Superior temporal gyrus (tissue), 1 donor: Measurements from ENCODE around the gene KRT28.
"Not testable (repeated sequence)": the region's sequence is repeated elsewhere in the genome, so short reads cannot be mapped to it uniquely, and the experiment has no call there.

Experiments used
- DNase-seq: peaks from one replicate; pipeline ENCODE4 v3.0.0-alpha.2; 2016; ENCODE audit errors: extremely low spot score

The KRT28 gene

DNA sequence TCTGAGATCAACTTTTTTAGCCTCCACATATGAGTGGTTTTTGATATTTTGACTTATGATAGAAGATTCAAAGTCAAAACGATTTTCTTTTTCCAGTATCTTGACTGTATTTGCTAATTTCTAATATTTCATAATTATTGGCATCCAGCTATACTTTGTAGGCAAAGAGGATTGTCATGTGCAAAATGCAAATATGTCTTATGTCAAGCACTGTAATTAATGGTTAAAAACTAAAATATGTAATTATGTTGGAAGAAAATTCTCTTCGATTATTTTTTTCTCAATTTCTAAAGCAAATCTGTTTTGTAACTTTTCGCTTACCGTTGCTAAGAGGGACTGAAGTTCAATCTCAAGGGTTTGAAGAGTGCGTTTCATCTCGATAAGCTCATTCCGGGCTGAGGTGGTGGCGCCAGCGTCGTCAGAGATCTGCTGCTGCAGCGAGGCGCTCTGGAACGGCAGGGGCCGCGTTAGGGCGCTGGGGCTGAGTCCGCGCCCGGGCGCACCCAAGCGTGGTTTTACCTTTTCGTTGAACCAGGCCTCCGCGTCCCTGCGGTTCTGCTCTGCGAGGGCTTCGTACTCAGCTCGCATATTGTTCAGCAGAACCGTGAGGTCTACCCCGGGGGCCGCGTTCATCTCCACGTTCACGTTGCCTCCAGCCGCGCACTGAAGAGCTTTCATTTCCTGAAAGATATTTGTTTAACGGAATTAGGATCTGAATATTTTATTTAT lies 20.4 kb downstream of the KRT28 start:
- DNase-seq, result no peak

DNA sequence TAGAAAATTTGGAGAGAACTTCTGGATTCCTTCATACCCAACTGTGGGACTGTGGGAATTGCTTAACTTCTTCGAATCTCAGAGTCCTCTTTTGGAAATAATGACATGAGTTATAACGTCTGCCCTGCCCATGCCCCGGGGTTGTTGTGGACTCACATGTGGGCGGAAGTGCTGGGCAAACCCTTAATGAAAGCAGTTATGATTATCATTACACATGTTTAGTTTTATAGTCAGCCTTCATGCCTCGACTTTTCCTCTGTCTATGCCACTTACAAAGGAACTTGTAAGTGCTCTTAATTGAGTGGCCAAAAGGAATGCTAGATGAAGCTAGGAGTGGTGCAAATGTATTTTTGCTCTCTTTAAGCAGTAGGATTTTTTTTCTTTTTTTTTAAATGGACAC lies 21.3 kb downstream of the KRT28 start:
- DNase-seq, result no peak

DNA sequence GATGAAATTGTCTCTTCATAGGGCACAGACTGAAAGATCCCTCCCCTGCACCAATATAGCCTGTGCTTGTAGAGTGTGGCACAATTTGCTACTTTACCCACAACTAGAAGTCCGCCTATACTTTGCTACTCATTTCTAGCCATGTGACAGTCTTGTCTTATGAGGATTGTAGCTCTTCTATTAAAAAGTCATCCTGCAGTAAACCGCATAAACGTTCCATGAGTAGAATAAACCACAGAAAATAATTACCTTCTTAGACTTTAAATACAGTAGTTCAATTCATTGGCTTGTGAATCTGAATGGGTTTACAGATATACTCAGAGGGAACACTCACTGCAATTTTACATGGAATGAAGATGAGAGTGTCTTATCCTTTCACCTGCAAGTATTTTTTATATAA lies 21.8 kb downstream of the KRT28 start:
- DNase-seq, result no peak

DNA sequence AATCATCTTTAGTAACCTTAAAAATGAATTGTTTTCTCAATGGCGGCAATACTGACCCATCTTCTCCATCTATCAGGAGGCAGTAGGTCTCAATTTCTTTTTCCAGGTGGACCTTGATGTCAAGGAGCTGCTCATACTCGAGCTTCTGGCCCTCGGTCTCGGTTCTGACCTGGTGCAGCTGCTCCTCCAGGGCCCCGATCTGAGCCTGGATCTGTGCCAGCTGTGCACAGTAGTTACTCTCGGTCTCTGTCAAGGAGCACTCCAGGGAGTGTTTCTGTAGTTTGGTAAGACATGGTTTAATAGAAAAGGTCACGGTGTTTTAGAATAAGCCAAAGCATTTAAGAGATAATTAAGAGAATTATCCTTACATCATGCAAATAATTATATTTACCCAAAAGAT lies 22.3 kb downstream of the KRT28 start:
- no peak for DNase-seq

DNA sequence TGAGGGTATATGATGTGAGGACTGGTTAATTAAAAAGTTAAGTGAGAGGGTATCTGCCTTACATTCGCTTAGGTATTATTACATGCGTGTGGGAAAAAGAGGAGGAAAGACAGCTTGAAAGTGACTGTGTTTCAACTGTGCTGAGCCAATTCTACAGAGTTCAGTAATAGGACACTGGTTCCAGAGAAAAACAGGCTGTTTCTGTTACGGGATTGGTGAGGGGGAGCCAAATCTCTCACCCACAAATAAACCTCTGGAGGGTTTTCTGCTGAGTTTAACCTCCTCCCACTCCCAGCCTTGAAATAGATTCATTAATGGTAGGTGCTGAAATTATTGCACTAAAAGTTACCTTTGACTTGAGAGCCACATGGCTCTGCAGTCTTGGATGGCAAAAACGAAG lies 23.8 kb downstream of the KRT28 start:
- no peak for DNase-seq

DNA sequence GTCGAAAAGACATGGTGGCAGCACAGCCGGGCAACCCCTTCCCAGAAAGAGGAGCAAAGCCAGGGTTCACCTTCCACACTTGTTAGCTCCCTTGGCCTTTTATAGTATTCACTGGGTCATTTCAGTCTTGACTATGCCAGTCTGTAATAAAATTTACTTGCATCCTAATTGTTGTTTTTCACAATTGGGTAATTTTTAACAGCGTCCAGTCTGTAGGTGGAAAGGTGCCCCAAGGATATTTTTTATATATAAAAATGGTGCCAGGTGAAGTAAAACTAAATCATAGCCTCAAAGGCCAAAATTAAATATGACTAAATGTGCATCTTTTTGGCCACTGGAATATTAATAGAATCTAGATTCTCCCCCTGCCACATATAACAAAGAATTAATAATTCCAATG lies 27.7 kb downstream of the KRT28 start, which contains the start of gene KRT26:
Gene KRT26, minus strand, starts transcription at position 101 of the 400 bp plus-strand sequence. Its CDS starts 88 bp downstream, at position 13.
- no peak for DNase-seq

DNA sequence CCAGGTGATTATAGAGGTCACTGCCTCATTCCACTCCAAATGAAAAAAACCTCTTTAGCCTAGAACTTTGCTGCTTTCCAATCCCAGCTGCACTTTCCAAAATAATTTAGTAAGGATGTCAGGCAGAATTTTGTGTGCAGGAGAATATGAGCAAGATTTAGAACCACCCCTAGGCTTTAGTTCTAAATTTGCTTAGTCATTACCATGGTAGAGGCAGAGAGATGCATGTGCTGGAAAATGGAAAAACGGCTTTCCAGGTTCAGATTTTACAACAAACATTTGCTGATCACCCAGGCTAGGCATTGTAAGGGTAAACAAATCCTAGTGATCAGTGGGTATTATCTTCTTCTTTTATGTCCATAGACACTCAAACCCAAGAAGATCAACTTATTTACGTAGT lies 34.1 kb downstream of the KRT28 start:
- no peak for DNase-seq

DNA sequence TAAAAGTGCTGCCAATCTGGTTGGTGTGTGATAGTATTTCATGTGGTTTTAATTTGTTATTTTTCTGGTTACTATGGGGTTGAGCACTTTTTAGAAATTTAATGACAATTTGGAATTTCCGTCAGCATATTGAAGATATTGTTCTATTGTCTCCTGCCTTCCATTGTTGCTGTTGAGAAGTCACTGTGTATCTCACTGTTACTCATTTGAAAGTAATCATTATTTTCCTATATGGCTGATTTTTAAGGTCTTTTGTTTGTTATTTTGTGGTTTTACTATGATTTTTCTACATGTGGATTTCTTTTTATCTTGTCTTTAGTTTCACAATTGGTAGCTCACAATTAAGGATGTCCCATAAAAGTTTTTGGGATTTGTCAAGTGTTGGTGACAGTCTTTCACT lies 36.0 kb downstream of the KRT28 start:
- DNase-seq, result no peak

DNA sequence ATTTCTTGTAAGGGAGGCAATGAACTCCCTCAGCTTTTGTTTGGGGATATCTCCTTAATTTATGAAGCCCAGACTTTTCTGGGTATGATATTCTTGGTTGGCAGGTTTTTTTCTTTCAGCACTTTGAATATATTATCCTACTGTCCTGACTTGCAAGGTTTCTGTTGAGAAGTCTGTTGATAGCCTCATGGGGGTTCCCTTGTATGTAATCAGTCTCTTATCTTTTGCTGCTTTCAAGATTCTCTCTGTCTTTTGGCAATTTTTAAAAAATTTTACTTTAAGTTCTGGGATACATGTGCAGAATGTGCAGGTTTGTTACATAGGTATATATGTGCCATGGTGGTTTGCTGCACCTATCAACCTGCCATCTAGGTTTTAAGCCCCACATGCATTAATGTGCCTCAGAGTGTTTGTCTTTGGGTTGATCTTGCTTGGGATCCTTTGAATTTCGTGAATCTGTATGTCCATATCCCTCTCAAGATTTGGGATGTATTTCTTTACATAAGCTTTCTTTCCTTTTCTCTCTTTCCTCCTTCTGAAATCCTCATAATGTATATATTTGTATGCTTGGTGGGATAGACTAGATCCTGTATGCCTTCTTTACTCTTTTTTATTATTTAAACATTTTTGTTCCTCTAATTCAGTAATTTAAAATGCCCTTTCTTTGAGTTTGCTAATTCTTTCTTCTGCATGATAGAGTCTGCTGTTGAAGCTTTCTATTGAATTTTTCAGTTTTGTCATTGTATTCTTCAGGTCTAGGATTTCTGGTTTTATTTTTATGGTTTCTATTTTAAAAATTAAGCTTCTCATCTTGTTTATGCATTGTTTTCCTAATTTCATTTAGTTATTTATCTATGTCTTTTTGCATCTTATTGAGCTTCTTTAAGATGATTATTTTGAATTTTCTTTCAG lies 39.4 kb downstream of the KRT28 start:
- no peak for DNase-seq

DNA sequence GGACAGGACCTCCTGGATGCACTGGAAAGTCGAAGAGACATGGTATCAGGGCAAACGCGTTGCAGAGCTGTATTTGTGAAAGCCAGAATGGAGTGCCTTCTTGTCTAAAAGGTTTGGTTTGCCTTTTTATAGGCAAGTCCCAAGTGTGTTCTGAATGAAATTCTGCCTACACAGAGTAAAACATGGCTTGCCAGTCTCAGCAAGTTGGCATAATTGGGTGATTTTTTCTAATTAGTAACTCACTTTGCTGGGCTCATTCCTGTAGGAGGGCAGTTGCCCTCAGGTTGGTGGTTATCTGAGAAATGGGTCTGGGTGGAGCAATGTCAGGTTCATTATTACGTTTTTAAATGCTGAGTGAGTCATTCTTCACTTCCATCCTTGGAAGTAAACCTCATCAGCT lies 44.5 kb downstream of the KRT28 start, which contains the start of gene KRT25:
Gene KRT25, minus strand, starts transcription at position 101 of the 400 bp plus-strand sequence. Its CDS starts 60 bp downstream, at position 41.
- no peak for DNase-seq

DNA sequence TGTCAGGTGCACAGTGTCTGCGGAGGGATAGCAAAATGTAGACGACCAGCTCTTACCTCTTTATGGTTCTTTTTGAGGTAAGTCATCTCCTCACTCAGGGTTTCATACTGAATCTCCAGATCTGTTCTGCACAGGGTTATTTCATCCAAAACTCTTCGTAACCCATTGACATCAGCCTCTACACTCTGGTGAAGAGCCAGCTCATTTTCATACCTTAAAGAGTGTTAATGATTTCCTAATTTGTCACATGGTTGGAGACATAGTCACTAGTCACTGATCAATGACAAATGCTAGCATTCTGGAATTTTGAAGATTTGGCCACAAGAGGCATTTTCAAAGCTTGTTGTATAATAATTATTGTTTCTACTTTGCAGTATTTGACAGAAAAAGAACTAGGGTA lies 46.0 kb downstream of the KRT28 start:
- no peak for DNase-seq

DNA sequence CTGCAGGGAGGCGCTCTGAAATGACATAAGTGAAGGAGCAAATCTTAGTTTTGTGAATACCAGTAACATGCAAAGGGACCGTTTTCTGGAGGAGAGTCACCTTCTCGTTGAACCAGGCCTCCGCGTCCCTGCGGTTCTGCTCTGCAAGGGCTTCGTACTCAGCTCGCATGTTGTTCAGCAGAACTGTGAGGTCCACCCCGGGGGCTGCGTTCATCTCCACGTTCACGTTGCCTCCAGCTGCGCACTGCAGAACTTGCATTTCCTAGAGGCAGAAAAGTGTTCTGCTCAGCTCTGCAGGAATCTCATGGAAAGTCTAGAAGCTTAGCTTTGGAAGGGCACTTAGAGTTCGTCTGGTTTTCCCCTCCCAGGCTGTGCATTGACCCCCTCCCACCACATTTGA lies 48.7 kb downstream of the KRT28 start:
- DNase-seq, result no peak

DNA sequence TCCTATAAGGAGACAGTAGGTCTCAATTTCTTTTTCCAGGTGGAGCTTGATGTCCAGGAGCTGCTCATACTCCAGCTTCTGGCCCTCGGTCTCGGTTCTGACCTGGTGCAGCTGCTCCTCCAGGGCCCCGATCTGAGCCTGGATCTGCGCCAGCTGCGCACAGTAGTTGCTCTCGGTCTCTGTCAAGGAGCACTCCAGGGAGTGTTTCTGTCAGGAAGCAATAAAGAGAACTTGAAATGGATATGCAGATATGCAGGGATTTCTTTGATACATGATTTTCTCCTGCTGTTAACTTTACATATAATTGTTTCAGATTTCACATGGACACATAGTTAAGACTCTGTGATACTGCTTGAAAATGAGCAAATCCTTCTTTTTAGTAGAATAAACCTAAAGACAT lies 49.4 kb downstream of the KRT28 start:
- no peak for DNase-seq

DNA sequence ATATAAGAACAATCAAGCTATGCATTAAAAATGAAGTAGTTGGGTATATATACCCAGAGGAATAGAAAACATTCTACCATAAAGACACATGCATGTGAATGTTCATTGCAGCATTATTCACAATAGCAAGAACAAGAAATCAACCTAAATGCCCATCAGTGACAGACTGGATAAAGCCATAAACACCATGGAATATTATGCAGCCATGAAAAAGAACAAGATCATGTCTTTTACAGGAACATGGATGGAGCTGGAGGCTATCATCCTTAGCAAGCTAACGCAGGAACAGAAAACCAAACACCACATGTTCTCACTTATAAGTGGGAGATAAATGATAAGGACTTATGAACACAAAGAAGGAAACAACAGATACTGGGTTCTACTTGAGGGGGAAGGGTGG lies 51.1 kb downstream of the KRT28 start:
- not testable (repeated sequence) for DNase-seq
